Aorta (tissue), 5 donors: ENCODE measurements around the gene CACNA1S. TPM values are rescaled to one million over a fixed set of nuclear protein-coding genes. Genes with fewer than 3 reads are reported as not detected.

Experiments used
- ATAC-seq: fragments of 200-7000 bp; cut with Tn5 transposase; one replicate; pipeline ENCODE4 v1.9.1; 2022; ENCODE audit warnings: moderate library complexity; ENCODE audit not compliant: low FRiP score
- DNase-seq, 2 donors: peaks; one replicate each; pipeline ENCODE4 v3.0.0-alpha.2; 2020
- H3K27ac ChIP-seq, 2 donors: one replicate each; pipeline ENCODE4 v1.5.1; 2013; ENCODE audit warnings: low read length in 2 of 2, mild to moderate bottlenecking in 2 of 2, moderate library complexity in 2 of 2, control low read depth in 1 of 2, inconsistent platforms in 1 of 2, low read depth in 1 of 2
- H3K27me3 ChIP-seq, 2 donors: one replicate each; pipeline ENCODE4 v1.6.1; 2013; ENCODE audit warnings: control low read depth in 1 of 2, low read length in 1 of 2, mild to moderate bottlenecking in 1 of 2, moderate library complexity in 1 of 2; ENCODE audit not compliant: insufficient read depth in 2 of 2, control insufficient read depth in 1 of 2
- H3K36me3 ChIP-seq, 2 donors: one replicate each; pipeline ENCODE4 v1.6.1; 2013; ENCODE audit warnings: control low read depth in 1 of 2, low read length in 1 of 2, mild to moderate bottlenecking in 1 of 2; ENCODE audit not compliant: insufficient read depth in 2 of 2, control insufficient read depth in 1 of 2
- H3K4me1 ChIP-seq, 2 donors: one replicate each; pipeline ENCODE4 v1.6.1; 2013; ENCODE audit warnings: low read length in 2 of 2, control low read depth in 1 of 2, mild to moderate bottlenecking in 1 of 2, moderate library complexity in 1 of 2; ENCODE audit not compliant: insufficient read depth in 2 of 2, control insufficient read depth in 1 of 2
- H3K4me3 ChIP-seq, 2 donors: one replicate each; pipeline ENCODE4 v1.5.1; 2013; ENCODE audit warnings: low read length in 2 of 2, control low read depth in 1 of 2, mild to moderate bottlenecking in 1 of 2
- H3K9me3 ChIP-seq: one replicate; pipeline ENCODE4 v1.6.1; 2013; ENCODE audit warnings: mild to moderate bottlenecking, low read length; ENCODE audit not compliant: control insufficient read depth
- WGBS, 2 donors: extraction: QIAGEN DNeasy Blood & Tissue Kit; methylation state at CpG; one replicate each; pipeline ENCODE4 v1.1.7; 2013; 5-methylcytosine and 5-hydroxymethylcytosine counted together
- intact Hi-C, 2 donors: fragments of 100-400 bp; cut with DNase I; formaldehyde crosslinking; loops; one replicate each; pipeline versions ENCODE4 v1.14.2 to v1.15.0; 2022
- polyA plus RNA-seq, 2 donors: library from polyadenylated mRNA; stranded (reverse); fragments of 200-250 nt; gene quantifications; one replicate each; pipeline ENCODE4 v1.2.3, GENCODE V29; 2013
- total RNA-seq, 2 donors: library from RNA; stranded (reverse); fragmentation: NEBNext Ultra II Directional; extraction: Animal tissue kit (Norgen Biotek cat#: 25700); gene quantifications; one replicate each; pipeline ENCODE4 v1.2.1, GENCODE V29; 2021
- donor health status: healthy with polysubstance abuse.
- donor health status: Bipolar disorder and iron deficiency.
- donor health status: DM: no; HTN: no; CAD: no.
- donor health status: DM: no; HTN: no; CAD: no.
- donor health status: DM: yes; HTN: yes; CAD: no.

Gene CACNA1S
- total and polyA plus RNA-seq, 4 donors: not detected

GRCh38 chr1:201072922-201073321 lies 39.3 kb downstream of the CACNA1S start:
- no peak overlapping the region for H3K27ac ChIP-seq
- WGBS, 2 donors: 85 to 91% methylated on average over 6 of the region's 6 CpGs
- H3K36me3 ChIP-seq: no peaks in the 10 kb centered on the region
- intact Hi-C loops: no loop called here
- H3K27me3 ChIP-seq: no peaks in the 10 kb centered on the region
- H3K4me3 ChIP-seq: no peak overlapping the region
- ATAC-seq: no peak
- DNase-seq: peak in 1 of 2 donors; percentile 61
- no peaks in the 10 kb centered on the region for H3K4me1 ChIP-seq
- H3K9me3 ChIP-seq: no peaks in the 10 kb centered on the region

- ATAC-seq (no peak), DNase-seq (peak in 1 of 2 donors; percentile 4)
- Histone ChIP-seq H3K27ac (no peak overlapping the region), H3K27me3 (no peaks in the 10 kb centered on the region), H3K4me3 (no peak overlapping the region), H3K36me3 (no peaks in the 10 kb centered on the region), H3K4me1 (no peaks in the 10 kb centered on the region), H3K9me3 (no peaks in the 10 kb centered on the region)
- 70 to 83% methylated on average over 5 of the region's 5 CpGs for WGBS, 2 donors
- intact Hi-C loops: no loop called here
Observed at GRCh38 chr1:201072149-201072548, 40.1 kb downstream of the CACNA1S start.

GRCh38 chr1:201069636-201070035 lies 42.6 kb downstream of the CACNA1S start:
- WGBS, 2 donors: 94 to 100% methylated on average over 2 to 3 of the region's 3 CpGs
- Histone ChIP-seq H3K4me1 (no peaks in the 10 kb centered on the region), H3K27me3 (no peaks in the 10 kb centered on the region), H3K36me3 (no peaks in the 10 kb centered on the region), H3K27ac (no peak overlapping the region), H3K4me3 (no peak overlapping the region), H3K9me3 (no peaks in the 10 kb centered on the region)
- ATAC-seq (no peak), DNase-seq (no peak)
- intact Hi-C loops: no loop called here

- WGBS, 2 donors: 73 to 74% methylated on average over 4 of the region's 4 CpGs
- Histone ChIP-seq H3K36me3 (no peaks in the 10 kb centered on the region), H3K27me3 (no peaks in the 10 kb centered on the region), H3K4me1 (no peaks in the 10 kb centered on the region), H3K27ac (no peak overlapping the region), H3K4me3 (no peak overlapping the region), H3K9me3 (no peaks in the 10 kb centered on the region)
- DNase-seq: peak in 1 of 2 donors; percentile 44
- intact Hi-C loops: no loop called here
- ATAC-seq: no peak
Observed at GRCh38 chr1:201068976-201069375, 43.2 kb downstream of the CACNA1S start.

GRCh38 chr1:201066986-201067385 lies 45.2 kb downstream of the CACNA1S start:
- Histone ChIP-seq H3K4me1 (no peaks in the 10 kb centered on the region), H3K4me3 (no peak overlapping the region), H3K9me3 (no peaks in the 10 kb centered on the region), H3K27me3 (no peaks in the 10 kb centered on the region), H3K27ac (no peak overlapping the region), H3K36me3 (no peaks in the 10 kb centered on the region)
- 91 to 93% methylated on average over 4 of the region's 4 CpGs for WGBS, 2 donors
- intact Hi-C loops: no loop called here
- no peak for DNase-seq
- ATAC-seq: no peak

GRCh38 chr1:201065686-201066085 lies 46.5 kb downstream of the CACNA1S start:
- Histone ChIP-seq H3K4me1 (no peaks in the 10 kb centered on the region), H3K4me3 (no peak overlapping the region), H3K36me3 (no peaks in the 10 kb centered on the region), H3K27me3 (no peaks in the 10 kb centered on the region), H3K27ac (no peak overlapping the region), H3K9me3 (no peaks in the 10 kb centered on the region)
- intact Hi-C loops: no loop called here
- WGBS, 2 donors: 95 to 96% methylated on average over 10 of the region's 10 CpGs
- DNase-seq (no peak), ATAC-seq (no peak)

GRCh38 chr1:201064806-201065205 lies 47.4 kb downstream of the CACNA1S start:
- DNase-seq (no peak), ATAC-seq (no peak)
- H3K27ac ChIP-seq: no peak overlapping the region
- no peaks in the 10 kb centered on the region for H3K9me3 ChIP-seq
- intact Hi-C loops: no loop called here
- H3K36me3 ChIP-seq: no peaks in the 10 kb centered on the region
- H3K27me3 ChIP-seq: no peaks in the 10 kb centered on the region
- H3K4me3 ChIP-seq: no peak overlapping the region
- no peaks in the 10 kb centered on the region for H3K4me1 ChIP-seq
- WGBS, 2 donors: 89% methylated on average over 8 of the region's 8 CpGs

- H3K36me3 ChIP-seq: no peaks in the 10 kb centered on the region
- ATAC-seq: no peak
- H3K4me3 ChIP-seq: no peak overlapping the region
- intact Hi-C loops: no loop called here
- no peaks in the 10 kb centered on the region for H3K9me3 ChIP-seq
- WGBS, 2 donors: 93 to 97% methylated on average over 7 of the region's 7 CpGs
- no peak for DNase-seq
- H3K27me3 ChIP-seq: no peaks in the 10 kb centered on the region
- no peak overlapping the region for H3K27ac ChIP-seq
- no peaks in the 10 kb centered on the region for H3K4me1 ChIP-seq
Observed at GRCh38 chr1:201063145-201063544, 49.1 kb downstream of the CACNA1S start.

GRCh38 chr1:201062511-201063091 lies 49.6 kb downstream of the CACNA1S start:
- no peaks in the 10 kb centered on the region for H3K27me3 ChIP-seq
- WGBS, 2 donors: 89 to 90% methylated on average over 8 of the region's 8 CpGs
- H3K27ac ChIP-seq: no peak overlapping the region
- intact Hi-C loops: no loop called here
- no peak for DNase-seq
- H3K4me3 ChIP-seq: no peak overlapping the region
- H3K4me1 ChIP-seq: no peaks in the 10 kb centered on the region
- no peaks in the 10 kb centered on the region for H3K9me3 ChIP-seq
- H3K36me3 ChIP-seq: no peaks in the 10 kb centered on the region
- no peak for ATAC-seq
